Measurements from ENCODE around the gene CHST1.
A peak's percentile ranks its signal among the peaks of the same experiment; 100 is the strongest.

Gene CHST1, protein sequence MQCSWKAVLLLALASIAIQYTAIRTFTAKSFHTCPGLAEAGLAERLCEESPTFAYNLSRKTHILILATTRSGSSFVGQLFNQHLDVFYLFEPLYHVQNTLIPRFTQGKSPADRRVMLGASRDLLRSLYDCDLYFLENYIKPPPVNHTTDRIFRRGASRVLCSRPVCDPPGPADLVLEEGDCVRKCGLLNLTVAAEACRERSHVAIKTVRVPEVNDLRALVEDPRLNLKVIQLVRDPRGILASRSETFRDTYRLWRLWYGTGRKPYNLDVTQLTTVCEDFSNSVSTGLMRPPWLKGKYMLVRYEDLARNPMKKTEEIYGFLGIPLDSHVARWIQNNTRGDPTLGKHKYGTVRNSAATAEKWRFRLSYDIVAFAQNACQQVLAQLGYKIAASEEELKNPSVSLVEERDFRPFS

DNA sequence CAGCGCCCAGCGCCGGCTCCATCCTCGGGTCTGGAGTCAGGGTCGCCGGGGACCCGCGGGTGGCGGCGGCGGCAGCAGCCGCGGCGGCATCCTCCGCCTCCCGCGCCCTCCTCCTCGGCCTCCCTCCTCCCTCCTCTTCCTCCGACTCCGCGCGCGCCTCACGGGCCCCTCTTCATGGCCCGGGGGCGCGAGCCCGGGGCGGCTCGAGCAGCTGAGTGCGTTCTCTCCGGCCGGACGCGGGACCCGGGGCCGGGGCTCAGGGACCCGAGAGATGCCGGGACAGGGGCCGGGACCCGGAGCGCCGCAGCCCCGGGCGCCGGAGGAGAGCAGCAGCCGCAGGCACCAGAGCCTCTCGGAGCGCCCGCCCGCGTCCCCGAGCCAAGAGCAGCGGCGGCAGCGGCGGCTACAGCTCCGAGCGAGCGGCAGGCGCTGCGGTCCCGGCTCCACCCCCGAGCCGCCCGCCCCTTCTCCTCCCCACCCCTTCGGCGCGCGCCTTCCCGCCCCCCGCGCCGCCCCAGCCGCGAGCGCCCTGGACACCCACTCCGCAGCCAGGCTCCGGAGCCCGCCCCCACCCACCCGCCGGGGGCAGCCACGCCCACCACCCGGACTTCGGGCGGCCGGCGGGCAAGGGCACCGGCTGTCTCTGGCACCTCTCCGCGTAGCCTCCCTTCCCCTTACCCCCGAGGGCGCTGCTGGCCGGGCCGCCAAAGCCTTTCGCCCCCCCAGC, at the start of gene CHST1:
CHST1 (minus strand) TSS at position 417 of the 727 bp plus-strand sequence. CDS start 14,699 bp downstream, outside the sequence.
- DNase-seq (ENCODE audit: low read depth, low spot score), result no peak
- TF ChIP-seq CTCF (IDR thresholded peaks at IDR 0.05; ENCODE audit: insufficient read depth, low read length, missing control alignments), result no peak
- ChIA-PET CTCF (interaction anchor here (1.0 to 5.2 kb wide), 3 partner anchors 10 to 294 kb away, joined by 4 to 45 read pairs (median 5); no protein-coding TSS in a partner anchor), POLR2A (no interaction called here)
- peak within 1 kb of the TSS; percentile 47 for H3K4me3 ChIP-seq (ENCODE audit: low read depth, low read length)

GRCh38 chr11:45713573-45713972, 48.2 kb upstream of the CHST1 start:
- ChIA-PET POLR2A (no interaction called here), CTCF (no interaction called here)
- DNase-seq (ENCODE audit: low read depth, low spot score), result no peak
- no peak for TF ChIP-seq CTCF (IDR thresholded peaks at IDR 0.05; ENCODE audit: insufficient read depth, low read length, missing control alignments)
- no peak overlapping the region for H3K4me3 ChIP-seq (ENCODE audit: low read depth, low read length)

DNA sequence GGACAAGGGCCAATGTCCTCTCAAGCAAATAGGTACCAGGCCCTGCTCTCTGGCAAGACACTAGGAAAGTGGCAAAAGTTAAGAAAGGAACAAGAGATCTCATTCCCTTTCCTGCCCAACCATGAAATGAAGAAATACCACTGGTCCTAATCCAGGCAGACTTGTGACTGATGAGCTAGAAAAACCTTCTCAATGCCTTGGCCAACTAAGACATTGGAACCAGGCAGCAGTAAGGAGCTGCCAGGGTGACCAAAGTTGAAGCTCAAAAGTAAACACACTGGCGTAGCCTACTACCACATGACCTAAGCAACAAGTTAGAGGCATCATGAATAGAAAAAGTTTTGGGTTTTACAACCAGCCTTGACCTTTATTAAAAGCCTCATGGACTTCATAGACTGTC, 45.1 kb upstream of the CHST1 start:
- TF ChIP-seq CTCF (IDR thresholded peaks at IDR 0.05; ENCODE audit: insufficient read depth, low read length, missing control alignments), result no peak
- CTCF ChIA-PET, result no interaction called here
- no peak overlapping the region for H3K4me3 ChIP-seq (ENCODE audit: low read depth, low read length)
- DNase-seq (ENCODE audit: low read depth, low spot score), result no peak
- POLR2A ChIA-PET, result no interaction called here

DNA sequence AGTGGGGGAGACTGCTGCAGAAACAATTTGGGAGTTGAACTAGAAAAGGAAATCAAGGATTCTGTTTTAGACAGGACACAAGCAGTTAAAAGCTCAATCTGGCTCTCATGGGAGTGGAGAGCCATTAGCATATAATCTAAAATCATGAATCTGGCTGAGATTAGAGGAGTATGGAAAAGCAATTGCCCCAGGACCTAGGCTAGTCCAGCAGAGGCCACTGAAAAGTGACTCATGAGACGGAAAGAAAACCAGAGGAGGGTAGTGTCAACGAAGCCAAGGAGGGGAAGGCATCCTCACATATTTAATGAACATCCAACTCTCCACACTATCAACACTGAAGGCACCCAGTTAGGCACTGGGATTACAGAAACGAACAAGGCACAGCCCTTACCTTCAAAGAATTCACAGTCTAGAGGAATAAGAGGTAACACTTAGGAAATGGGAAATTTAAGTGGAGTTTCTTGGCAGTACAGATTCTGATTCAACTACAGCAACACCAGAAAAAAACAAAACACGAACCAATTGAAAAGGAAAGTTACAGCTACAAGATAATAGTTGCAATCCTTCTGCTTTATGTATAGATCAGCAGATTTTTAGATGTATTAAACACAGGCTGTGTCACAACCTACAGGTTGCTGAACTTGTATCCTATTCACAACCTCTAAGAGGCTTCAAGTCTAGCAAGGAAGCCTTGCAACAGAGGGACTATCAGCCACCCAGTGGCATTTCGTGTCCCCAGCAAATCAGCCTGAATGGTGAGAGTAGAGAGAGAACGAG, 43.7 kb upstream of the CHST1 start:
- ChIA-PET POLR2A (no interaction called here), CTCF (no interaction called here)
- no peak for DNase-seq (ENCODE audit: low read depth, low spot score)
- no peak for TF ChIP-seq CTCF (IDR thresholded peaks at IDR 0.05; ENCODE audit: insufficient read depth, low read length, missing control alignments)
- H3K4me3 ChIP-seq (ENCODE audit: low read depth, low read length), result no peak overlapping the region

GRCh38 chr11:45704635-45705034, 39.2 kb upstream of the CHST1 start:
- no peak for DNase-seq (ENCODE audit: low read depth, low spot score)
- POLR2A ChIA-PET, result no interaction called here
- TF ChIP-seq CTCF (IDR thresholded peaks at IDR 0.05; ENCODE audit: insufficient read depth, low read length, missing control alignments), result no peak
- CTCF ChIA-PET, result no interaction called here
- H3K4me3 ChIP-seq (ENCODE audit: low read depth, low read length), result no peak overlapping the region

GRCh38 chr11:45704133-45704532, 38.7 kb upstream of the CHST1 start:
- no peak for TF ChIP-seq CTCF (IDR thresholded peaks at IDR 0.05; ENCODE audit: insufficient read depth, low read length, missing control alignments)
- no peak overlapping the region for H3K4me3 ChIP-seq (ENCODE audit: low read depth, low read length)
- no peak for DNase-seq (ENCODE audit: low read depth, low spot score)
- ChIA-PET CTCF (no interaction called here), POLR2A (no interaction called here)

Measured in AG04449 (cell line).